Fibroblast of lung (primary cell): ENCODE results near the gene NECTIN1.

ENCODE experiments used
- CTCF ChIP-seq, 2 donors: IDR thresholded peaks in 1 of 2; conservative IDR thresholded peaks in 1 of 2; 1 replicate in 1 of 2; 2 replicates in 1 of 2; pipeline ENCODE4 v1.5.1; 2011 to 2012; ENCODE audit warnings: low read length in 2 of 2, control low read depth in 1 of 2, inconsistent platforms in 1 of 2, low read depth in 1 of 2, mild to moderate bottlenecking in 1 of 2
- EZH2 ChIP-seq: IDR thresholded peaks from 2 replicates; pipeline ENCODE4 v1.5.1; 2012; ENCODE audit warnings: low read length, control low read depth, mild to moderate bottlenecking; ENCODE audit errors: missing control alignments

GRCh38 chr11:119714189-119714588, 14.8 kb downstream of the NECTIN1 start:
- TF ChIP-seq CTCF (conservative IDR thresholded peaks at IDR 0.05 in 1 of 2, IDR thresholded peaks at IDR 0.05 in 1 of 2; ENCODE audit: low read depth in 1 of 2, low read length in 2 of 2) (no peak), EZH2 (no peak)
